ENCODE measurements around the gene CCDC154.

DNA sequence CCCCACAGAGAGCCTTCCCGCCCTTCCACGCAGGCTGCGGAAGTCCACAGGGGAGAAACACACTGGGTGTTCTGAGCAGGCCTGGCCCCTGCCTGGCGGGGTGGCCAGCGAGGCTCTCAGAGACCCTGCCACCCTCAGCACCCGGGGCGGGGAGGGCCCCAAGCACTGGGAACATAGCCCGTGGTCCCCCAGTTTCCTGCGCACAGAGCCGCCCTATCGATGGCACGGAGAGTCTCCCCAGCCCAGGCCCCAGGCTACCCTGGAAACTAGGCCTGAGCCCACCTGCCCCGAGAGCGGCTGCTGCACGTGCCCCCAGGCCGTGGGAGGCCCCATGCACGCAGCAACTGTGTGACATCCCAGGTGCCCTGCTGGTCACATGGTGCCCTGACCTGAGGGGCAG, 10.2 kb upstream of the CCDC154 start:
- TF ChIP-seq, protein P1, sequence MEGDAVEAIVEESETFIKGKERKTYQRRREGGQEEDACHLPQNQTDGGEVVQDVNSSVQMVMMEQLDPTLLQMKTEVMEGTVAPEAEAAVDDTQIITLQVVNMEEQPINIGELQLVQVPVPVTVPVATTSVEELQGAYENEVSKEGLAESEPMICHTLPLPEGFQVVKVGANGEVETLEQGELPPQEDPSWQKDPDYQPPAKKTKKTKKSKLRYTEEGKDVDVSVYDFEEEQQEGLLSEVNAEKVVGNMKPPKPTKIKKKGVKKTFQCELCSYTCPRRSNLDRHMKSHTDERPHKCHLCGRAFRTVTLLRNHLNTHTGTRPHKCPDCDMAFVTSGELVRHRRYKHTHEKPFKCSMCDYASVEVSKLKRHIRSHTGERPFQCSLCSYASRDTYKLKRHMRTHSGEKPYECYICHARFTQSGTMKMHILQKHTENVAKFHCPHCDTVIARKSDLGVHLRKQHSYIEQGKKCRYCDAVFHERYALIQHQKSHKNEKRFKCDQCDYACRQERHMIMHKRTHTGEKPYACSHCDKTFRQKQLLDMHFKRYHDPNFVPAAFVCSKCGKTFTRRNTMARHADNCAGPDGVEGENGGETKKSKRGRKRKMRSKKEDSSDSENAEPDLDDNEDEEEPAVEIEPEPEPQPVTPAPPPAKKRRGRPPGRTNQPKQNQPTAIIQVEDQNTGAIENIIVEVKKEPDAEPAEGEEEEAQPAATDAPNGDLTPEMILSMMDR (IDR thresholded peaks at IDR 0.05) = no peak
- TF ChIP-seq POLR2AphosphoS5 (IDR thresholded peaks at IDR 0.05) (no peak), POLR2A (IDR thresholded peaks at IDR 0.05) (no peak), EP300 (IDR thresholded peaks at IDR 0.05) (no peak)
